Fibroblast of skin of left biceps (primary cell): ENCODE data around the gene LRWD1.
A peak's percentile ranks its signal among the peaks of the same experiment; 100 is the strongest.
"Not testable (repeated sequence)": the region's sequence is repeated elsewhere in the genome, so short reads cannot be mapped to it uniquely, and the experiment has no call there.

Experiments
- DNase-seq, 2 experiments: peaks; one replicate each; pipeline ENCODE4 v3.0.0-alpha.2; 2013; ENCODE audit warnings: low read depth in 2 of 2

LRWD1 gene

GRCh38 chr7:102444961-102445673 lies 19.7 kb upstream of the LRWD1 start:
- DNase-seq, result no peak

DNA sequence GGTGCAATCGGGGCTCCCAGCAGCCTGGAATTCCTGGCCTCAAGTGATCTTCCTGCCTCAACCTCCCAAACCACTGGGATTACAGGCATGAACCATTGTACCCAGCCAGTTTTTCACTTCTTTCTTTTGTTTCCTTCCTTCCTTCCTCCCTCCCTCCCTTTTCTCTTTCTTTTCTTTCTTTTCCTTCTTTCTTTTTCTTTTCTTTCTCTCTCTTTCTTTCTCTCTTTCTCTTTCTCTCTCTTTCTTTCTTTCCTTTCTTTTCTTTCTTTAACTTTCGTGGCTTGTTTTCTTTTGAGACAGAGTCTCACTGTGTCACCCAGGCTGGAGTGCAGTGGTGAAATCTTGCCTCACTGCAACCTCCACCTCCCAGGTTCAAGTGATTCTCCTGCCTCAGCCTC lies 19.1 kb upstream of the LRWD1 start:
- DNase-seq, result no peak

- DNase-seq, result no peak
Measured at GRCh38 chr7:102446387-102447156, 18.2 kb upstream of the LRWD1 start.

GRCh38 chr7:102447311-102447710 lies 17.5 kb upstream of the LRWD1 start:
- DNase-seq, result no peak

GRCh38 chr7:102449136-102449535 lies 15.6 kb upstream of the LRWD1 start:
- DNase-seq, result no peak

DNA sequence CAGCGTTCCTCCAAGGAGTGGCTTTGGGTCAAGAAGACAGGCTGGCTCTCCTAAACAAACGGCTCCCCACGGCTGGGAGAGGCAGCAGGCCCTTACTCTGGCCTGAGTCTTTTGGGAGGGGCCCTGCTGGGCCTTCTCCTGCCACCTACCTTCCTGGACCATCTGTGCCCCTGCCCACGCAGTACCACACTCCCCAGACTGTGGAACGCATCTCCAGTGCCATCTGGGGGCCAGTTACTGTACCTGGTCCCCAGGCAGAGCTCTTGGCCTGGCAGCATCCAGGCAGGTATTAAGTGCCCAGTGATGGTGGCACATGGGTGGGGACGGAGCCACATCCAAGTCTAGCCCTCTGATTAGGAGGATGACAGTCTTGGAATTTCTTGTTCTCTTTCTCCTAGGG lies 14.5 kb upstream of the LRWD1 start:
- DNase-seq, result no peak

- no peak for DNase-seq
Measured at GRCh38 chr7:102451371-102452054, 13.3 kb upstream of the LRWD1 start.

- DNase-seq, result no peak
Measured at GRCh38 chr7:102452451-102452850, 12.3 kb upstream of the LRWD1 start.

- no peak for DNase-seq
Measured at GRCh38 chr7:102453319-102453718, 11.5 kb upstream of the LRWD1 start.

GRCh38 chr7:102454468-102454867 lies 10.3 kb upstream of the LRWD1 start:
- no peak for DNase-seq

DNA sequence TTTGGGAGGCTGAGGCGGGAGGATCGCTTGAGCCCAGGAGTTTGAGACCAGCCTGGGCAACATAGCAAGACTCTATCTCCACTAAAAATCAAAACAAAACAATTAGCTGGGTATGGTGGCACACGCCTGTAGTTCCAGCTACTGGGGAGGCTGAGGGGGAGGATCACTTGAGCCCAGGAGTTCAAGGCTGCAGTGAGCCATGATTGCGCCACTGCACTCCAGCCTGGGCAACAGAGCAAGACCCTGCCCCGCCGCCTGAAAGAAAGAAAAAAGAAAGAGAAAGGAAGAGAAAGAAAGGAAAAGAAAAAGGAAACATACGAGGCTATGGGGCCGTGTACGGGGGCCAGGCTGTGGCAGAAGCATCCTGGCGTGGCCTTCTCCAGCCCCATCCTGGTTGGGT lies 9.9 kb upstream of the LRWD1 start:
- DNase-seq, result not testable (repeated sequence)

DNA sequence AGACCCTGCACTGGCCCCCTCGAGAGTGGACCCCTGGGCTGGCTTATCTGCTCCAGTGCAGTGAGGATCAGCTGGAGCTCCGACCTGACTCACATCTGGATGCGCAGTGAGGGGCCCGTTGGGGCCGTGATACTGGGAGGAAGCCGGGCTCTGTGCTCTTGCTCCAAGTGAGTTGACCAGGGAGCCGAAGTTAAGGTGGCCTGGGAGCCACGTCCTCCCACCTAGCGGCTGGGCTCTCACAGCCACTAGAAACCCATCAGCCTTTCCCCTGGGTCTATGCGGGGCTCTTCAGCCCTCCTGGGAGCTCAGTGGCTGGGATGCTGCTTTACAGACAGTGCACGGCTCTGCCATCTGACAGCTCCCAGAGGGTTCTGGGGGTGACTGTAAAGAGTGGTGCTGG lies 9.2 kb upstream of the LRWD1 start:
- no peak for DNase-seq

- DNase-seq, result peak in 1 of 2 experiments; percentile 12
Measured at GRCh38 chr7:102456327-102456726, 8.5 kb upstream of the LRWD1 start.

- DNase-seq, result no peak
Measured at GRCh38 chr7:102457352-102457924, 7.3 kb upstream of the LRWD1 start.

- no peak for DNase-seq
Measured at GRCh38 chr7:102459221-102459844, 5.5 kb upstream of the LRWD1 start.

GRCh38 chr7:102460467-102460866 lies 4.3 kb upstream of the LRWD1 start:
- no peak for DNase-seq

DNA sequence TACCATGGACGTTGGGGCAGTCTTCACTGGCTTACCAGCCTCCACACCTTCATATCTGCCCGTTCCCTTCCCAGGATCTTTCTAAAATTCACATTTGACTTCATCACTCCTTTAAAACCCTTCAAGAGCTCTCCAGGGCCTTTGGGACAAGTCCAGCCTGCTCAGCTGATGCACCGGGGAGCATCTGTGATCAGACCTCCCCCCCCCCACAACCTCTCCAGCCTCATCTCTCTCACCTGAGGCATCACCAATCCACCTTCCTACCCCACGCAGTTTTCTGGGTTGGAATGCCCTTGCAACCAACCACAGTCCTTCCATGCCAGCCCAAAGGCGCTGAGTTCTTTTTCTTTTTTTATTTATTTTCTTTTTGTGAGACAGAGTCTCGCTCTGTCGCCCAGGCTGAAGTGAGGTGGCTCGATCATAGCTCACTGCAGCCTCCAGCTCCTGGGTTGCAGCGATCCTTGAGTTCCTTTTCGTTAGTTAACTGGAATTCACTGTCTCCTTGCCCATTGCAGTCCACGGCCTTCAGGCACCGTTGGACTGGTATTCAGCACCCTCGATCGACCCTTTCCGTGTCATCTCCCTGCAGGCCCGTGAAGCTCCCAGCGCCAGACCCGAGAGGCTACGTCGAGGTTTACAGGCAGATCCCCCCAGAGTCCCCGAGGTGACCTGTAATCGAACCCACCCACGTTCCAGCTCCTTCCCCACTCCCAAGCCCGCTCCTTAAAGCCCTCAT lies 775 bp upstream of the LRWD1 start:
- no peak for DNase-seq

- DNase-seq, result no peak
Measured at GRCh38 chr7:102466097-102466496, 1.3 kb downstream of the LRWD1 start.

GRCh38 chr7:102467581-102468477 lies 3.0 kb downstream of the LRWD1 start:
- DNase-seq, result no peak
